ENCODE data around the gene MPHOSPH10. TPM values are rescaled to one million over a fixed set of nuclear protein-coding genes. Genes with fewer than 3 reads are reported as not detected.
"Not testable (repeated sequence)": the region's sequence is repeated elsewhere in the genome, so short reads cannot be mapped to it uniquely, and the experiment has no call there.

MPHOSPH10 gene
- 61.4 TPM for total RNA-seq (ENCODE audit: unreplicated experiment)
- long read RNA-seq, transcript MPHOSPH10-201 (11 exons, 2,484 nt): major isoform, 15 of 48 reads
- long read RNA-seq, partial matches to known transcripts: 26 of 48 reads
- long read RNA-seq, other reads (novel, unspliced or antisense): 4 of 48 reads

DNA sequence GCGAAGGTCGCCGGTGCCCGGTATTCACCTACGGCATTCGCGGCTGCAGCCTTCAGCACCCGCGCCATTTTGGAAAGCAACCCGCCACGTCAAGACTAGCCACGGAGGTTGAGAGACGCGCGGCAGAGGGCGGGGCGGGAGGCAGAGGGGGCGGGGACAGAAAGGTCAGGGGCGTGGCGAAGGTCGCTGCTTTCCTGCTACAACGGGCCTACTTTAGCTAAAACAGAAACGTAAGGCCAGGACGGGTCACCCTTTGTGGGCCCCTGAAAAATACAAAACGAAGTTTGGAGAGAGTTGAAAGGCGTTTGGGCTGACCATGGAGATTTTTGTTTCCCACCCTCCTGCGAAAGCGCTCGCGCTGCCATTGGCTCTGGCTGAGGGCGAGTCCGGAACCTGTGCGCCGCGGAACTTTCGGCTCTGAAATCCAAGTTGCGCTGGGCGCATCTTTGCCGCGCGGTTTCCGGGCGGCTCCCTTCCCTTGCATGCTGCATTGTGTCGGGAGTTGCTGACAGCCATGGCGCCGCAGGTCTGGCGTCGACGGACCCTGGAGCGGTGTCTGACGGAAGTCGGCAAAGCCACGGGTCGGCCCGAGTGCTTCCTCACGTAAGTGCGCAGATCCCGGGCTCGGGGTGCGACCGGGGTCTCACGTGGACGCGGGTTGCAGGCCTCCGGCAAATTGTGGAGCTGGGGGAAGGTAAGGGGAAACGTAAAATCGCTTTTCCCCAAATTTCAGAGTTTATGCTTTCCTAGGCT lies at the start of gene MPHOSPH10, which contains the start of gene MCEE:
TSS of gene MPHOSPH10 (plus strand) at position 483 of the 753 bp plus-strand sequence. CDS start at position 515, 32 bp downstream.
TSS of gene MCEE (minus strand) at position 78 of the 753 bp plus-strand sequence. CDS start at position 68, 10 bp downstream.
- DNase-seq: peak; percentile 90
- Mint-ChIP-seq H3K27ac (ENCODE audit: unreplicated experiment) (no peak within 1 kb of the TSS), H3K36me3 (ENCODE audit: unreplicated experiment) (no peaks in the 10 kb centered on the region), H3K9me3 (ENCODE audit: unreplicated experiment) (peaks cover 2% of the 10 kb centered on the region), H3K4me1 (ENCODE audit: low read depth, unreplicated experiment) (peaks cover 3% of the 10 kb centered on the region), H3K27me3 (ENCODE audit: unreplicated experiment) (peaks cover 2% of the 10 kb centered on the region), H3K4me3 (ENCODE audit: unreplicated experiment) (no peak within 1 kb of the TSS)
- no peak for TF ChIP-seq CTCF (IDR thresholded peaks at IDR 0.05; ENCODE audit: partially characterized antibody, unreplicated experiment)

GRCh38 chr2:71082402-71083252 lies 47.8 kb upstream of the MPHOSPH10 start:
- Mint-ChIP-seq H3K36me3 (ENCODE audit: unreplicated experiment) (no peaks in the 10 kb centered on the region), H3K4me1 (ENCODE audit: low read depth, unreplicated experiment) (peaks cover 4% of the 10 kb centered on the region), H3K27me3 (ENCODE audit: unreplicated experiment) (peaks cover 6% of the 10 kb centered on the region), H3K27ac (ENCODE audit: unreplicated experiment) (no peak overlapping the region), H3K9me3 (ENCODE audit: unreplicated experiment) (peaks cover 2% of the 10 kb centered on the region), H3K4me3 (ENCODE audit: unreplicated experiment) (no peak overlapping the region)
- DNase-seq: no peak
- TF ChIP-seq CTCF (IDR thresholded peaks at IDR 0.05; ENCODE audit: partially characterized antibody, unreplicated experiment): no peak

GRCh38 chr2:71083297-71083696 lies 47.1 kb upstream of the MPHOSPH10 start:
- not testable (repeated sequence) for H3K9me3 Mint-ChIP-seq (ENCODE audit: unreplicated experiment); H3K4me3 Mint-ChIP-seq (ENCODE audit: unreplicated experiment); H3K27me3 Mint-ChIP-seq (ENCODE audit: unreplicated experiment); DNase-seq; H3K36me3 Mint-ChIP-seq (ENCODE audit: unreplicated experiment); H3K4me1 Mint-ChIP-seq (ENCODE audit: low read depth, unreplicated experiment); H3K27ac Mint-ChIP-seq (ENCODE audit: unreplicated experiment)

DNA sequence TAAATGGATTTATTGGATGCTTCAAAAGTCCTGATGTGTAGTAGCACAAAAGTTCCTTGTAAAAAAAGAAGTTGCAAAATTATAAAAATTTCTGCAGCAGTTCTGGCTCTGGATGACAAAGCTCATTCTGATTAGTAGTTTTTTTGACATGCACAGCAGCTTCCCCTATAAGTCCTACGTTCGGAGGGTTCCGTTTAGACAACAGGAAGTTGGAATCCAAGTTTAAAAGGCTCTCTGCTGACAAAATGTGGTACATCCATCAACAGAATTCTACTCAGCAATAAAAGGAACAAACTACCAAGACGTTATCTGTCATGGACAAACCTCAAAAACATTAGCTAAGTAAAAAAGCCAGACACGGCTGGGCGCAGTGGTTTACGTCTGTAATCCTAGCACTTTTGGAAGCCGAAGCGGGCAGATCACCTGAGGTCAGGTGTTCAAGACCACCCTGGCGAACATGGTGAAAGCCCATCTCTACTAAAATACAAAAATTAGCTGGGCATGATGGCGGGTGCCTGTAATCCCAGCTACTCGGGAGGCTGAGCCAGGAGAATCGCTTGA lies 46.6 kb upstream of the MPHOSPH10 start:
- not testable (repeated sequence) for H3K4me1 Mint-ChIP-seq (ENCODE audit: low read depth, unreplicated experiment); H3K9me3 Mint-ChIP-seq (ENCODE audit: unreplicated experiment); H3K27ac Mint-ChIP-seq (ENCODE audit: unreplicated experiment); H3K36me3 Mint-ChIP-seq (ENCODE audit: unreplicated experiment); DNase-seq; H3K27me3 Mint-ChIP-seq (ENCODE audit: unreplicated experiment); H3K4me3 Mint-ChIP-seq (ENCODE audit: unreplicated experiment)

GRCh38 chr2:71085325-71086003 lies 45.0 kb upstream of the MPHOSPH10 start:
- not testable (repeated sequence) for H3K27ac Mint-ChIP-seq (ENCODE audit: unreplicated experiment); H3K9me3 Mint-ChIP-seq (ENCODE audit: unreplicated experiment); H3K27me3 Mint-ChIP-seq (ENCODE audit: unreplicated experiment); H3K4me3 Mint-ChIP-seq (ENCODE audit: unreplicated experiment); H3K4me1 Mint-ChIP-seq (ENCODE audit: low read depth, unreplicated experiment); H3K36me3 Mint-ChIP-seq (ENCODE audit: unreplicated experiment); DNase-seq

- not testable (repeated sequence) for H3K27me3 Mint-ChIP-seq (ENCODE audit: unreplicated experiment); H3K4me1 Mint-ChIP-seq (ENCODE audit: low read depth, unreplicated experiment); H3K36me3 Mint-ChIP-seq (ENCODE audit: unreplicated experiment); H3K27ac Mint-ChIP-seq (ENCODE audit: unreplicated experiment); DNase-seq; H3K4me3 Mint-ChIP-seq (ENCODE audit: unreplicated experiment); H3K9me3 Mint-ChIP-seq (ENCODE audit: unreplicated experiment)
Observed at GRCh38 chr2:71089475-71089874, 41.0 kb upstream of the MPHOSPH10 start.

- not testable (repeated sequence) for H3K9me3 Mint-ChIP-seq (ENCODE audit: unreplicated experiment); H3K4me1 Mint-ChIP-seq (ENCODE audit: low read depth, unreplicated experiment); H3K36me3 Mint-ChIP-seq (ENCODE audit: unreplicated experiment); H3K27me3 Mint-ChIP-seq (ENCODE audit: unreplicated experiment); DNase-seq; H3K4me3 Mint-ChIP-seq (ENCODE audit: unreplicated experiment); H3K27ac Mint-ChIP-seq (ENCODE audit: unreplicated experiment)
Observed at GRCh38 chr2:71091808-71092207, 38.6 kb upstream of the MPHOSPH10 start.

- DNase-seq; H3K27ac Mint-ChIP-seq (ENCODE audit: unreplicated experiment); H3K27me3 Mint-ChIP-seq (ENCODE audit: unreplicated experiment); H3K4me3 Mint-ChIP-seq (ENCODE audit: unreplicated experiment); H3K9me3 Mint-ChIP-seq (ENCODE audit: unreplicated experiment); H3K36me3 Mint-ChIP-seq (ENCODE audit: unreplicated experiment); H3K4me1 Mint-ChIP-seq (ENCODE audit: low read depth, unreplicated experiment): not testable (repeated sequence)
Observed at GRCh38 chr2:71092491-71093260, 37.8 kb upstream of the MPHOSPH10 start.

Measured in glutamatergic neuron (in vitro differentiated cells).